Smooth muscle cell (in vitro differentiated cells): ENCODE data around the gene STX1B. TPM values are rescaled to one million over a fixed set of nuclear protein-coding genes. Genes with fewer than 3 reads are reported as not detected.

Experiments
- DNase-seq: peaks from one replicate; lab custom pipeline; 2025; ENCODE audit not compliant: unreplicated experiment; lab: John Stamatoyannopoulos, UW
- H2AFZ ChIP-seq: fragments of 200-600 bp; sonication (generic); 2 replicates; pipeline ENCODE4 v1.6.0; 2016; ENCODE audit warnings: antibody characterized with exemption, low read depth, mild to moderate bottlenecking
- H3F3A ChIP-seq: fragments of 200-600 bp; sonication (generic); 2 replicates; pipeline ENCODE4 v1.6.0; 2017; ENCODE audit warnings: antibody characterized with exemption, low read depth
- H3K27ac ChIP-seq: fragments of 200-600 bp; sonication (generic); 2 replicates; pipeline ENCODE4 v1.5.1; 2016; ENCODE audit warnings: low read depth, mild to moderate bottlenecking
- H3K27me3 ChIP-seq: fragments of 200-600 bp; sonication (generic); 2 replicates; pipeline ENCODE4 v1.6.1; 2016; ENCODE audit warnings: low read depth, mild to moderate bottlenecking
- H3K36me3 ChIP-seq: fragments of 200-600 bp; sonication (generic); 2 replicates; pipeline ENCODE4 v1.5.1; 2016; ENCODE audit warnings: low read depth
- H3K4me1 ChIP-seq: fragments of 200-600 bp; sonication (generic); 2 replicates; pipeline ENCODE4 v1.5.1; 2016; ENCODE audit warnings: low read depth
- H3K4me2 ChIP-seq: fragments of 200-600 bp; sonication (generic); 2 replicates; pipeline ENCODE4 v1.6.0; 2016; ENCODE audit warnings: mild to moderate bottlenecking
- H3K4me3 ChIP-seq: fragments of 200-600 bp; sonication (generic); 2 replicates; pipeline ENCODE4 v1.5.1; 2016; ENCODE audit warnings: mild to moderate bottlenecking
- H3K79me2 ChIP-seq: fragments of 200-600 bp; sonication (generic); 2 replicates; pipeline ENCODE4 v1.6.0; 2016; ENCODE audit warnings: low read depth, mild to moderate bottlenecking
- H3K9ac ChIP-seq: fragments of 200-600 bp; sonication (generic); 2 replicates; pipeline ENCODE4 v1.6.0; 2016; ENCODE audit warnings: low read depth
- H3K9me3 ChIP-seq: fragments of 200-600 bp; sonication (generic); replicated peaks from 2 replicates; pipeline ENCODE4 v1.5.1; 2016; ENCODE audit warnings: low read depth
- H4K20me1 ChIP-seq: fragments of 200-600 bp; sonication (generic); 2 replicates; pipeline ENCODE4 v1.6.0; 2016; ENCODE audit warnings: low read depth
- WGBS: methylation state at CpG from one replicate; pipeline ENCODE4 v1.1.7; 2016; ENCODE audit warnings: low lambda C conversion rate; 5-methylcytosine and 5-hydroxymethylcytosine counted together
- polyA plus RNA-seq: library from polyadenylated mRNA; unstranded; fragments of >200 nt; fragmentation: Nextera tagmentation; extraction: Ambion mirVana; gene quantifications from 2 replicates; pipeline ENCODE4 v1.2.1, GENCODE V29; 2016
- total RNA-seq: library from RNA; depleted of rRNA; stranded (reverse); fragments of >200 nt; gene quantifications from 2 replicates; pipeline ENCODE4 v1.2.3, GENCODE V29; 2014
- TF ChIP-seq, protein P1 (sequence below): fragments of 200-600 bp; sonication (generic); IDR thresholded peaks from 2 replicates; pipeline ENCODE4 v1.5.1; 2017; ENCODE audit warnings: borderline replicate concordance, mild to moderate bottlenecking, antibody characterized with exemption; ENCODE audit not compliant: insufficient read depth, poor library complexity, severe bottlenecking

Gene STX1B
- total and polyA plus RNA-seq, 2 experiments from 2014 or later, result 0.72 to 1.0 TPM

DNA sequence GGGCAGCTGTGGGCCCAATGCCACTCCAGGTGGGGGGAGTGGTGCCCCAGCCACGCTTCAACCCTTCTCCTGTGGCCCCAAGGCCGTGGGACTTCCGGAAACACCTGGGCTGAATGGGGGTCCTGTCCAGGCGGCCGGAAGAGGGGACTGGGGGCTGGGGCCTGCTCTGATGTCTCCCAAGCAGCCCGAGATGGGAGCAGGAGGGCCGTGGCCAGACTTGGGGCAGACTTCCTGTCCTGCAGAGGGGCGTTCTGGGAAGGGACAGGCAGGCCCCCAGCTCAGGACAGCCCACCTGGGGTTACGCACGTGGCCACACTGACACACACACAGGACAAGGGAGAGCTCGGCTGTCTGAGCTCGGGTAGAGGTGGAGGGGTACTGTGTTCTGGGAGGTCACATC is 20.3 kb downstream of the STX1B start:
- Histone ChIP-seq H3F3A (no peaks in the 10 kb centered on the region), H3K4me1 (peaks cover 4% of the 10 kb centered on the region), H3K4me3 (no peak overlapping the region), H3K79me2 (no peaks in the 10 kb centered on the region), H3K9me3 (no peaks in the 10 kb centered on the region), H2AFZ (no peak overlapping the region), H3K27ac (no peak overlapping the region), H3K36me3 (no peaks in the 10 kb centered on the region), H3K9ac (no peak overlapping the region), H4K20me1 (no peaks in the 10 kb centered on the region), H3K4me2 (no peak overlapping the region), H3K27me3 (no peaks in the 10 kb centered on the region)
- WGBS, result 86% methylated on average over 12 of the region's 12 CpGs
- no peak for DNase-seq
- TF ChIP-seq, protein P1, sequence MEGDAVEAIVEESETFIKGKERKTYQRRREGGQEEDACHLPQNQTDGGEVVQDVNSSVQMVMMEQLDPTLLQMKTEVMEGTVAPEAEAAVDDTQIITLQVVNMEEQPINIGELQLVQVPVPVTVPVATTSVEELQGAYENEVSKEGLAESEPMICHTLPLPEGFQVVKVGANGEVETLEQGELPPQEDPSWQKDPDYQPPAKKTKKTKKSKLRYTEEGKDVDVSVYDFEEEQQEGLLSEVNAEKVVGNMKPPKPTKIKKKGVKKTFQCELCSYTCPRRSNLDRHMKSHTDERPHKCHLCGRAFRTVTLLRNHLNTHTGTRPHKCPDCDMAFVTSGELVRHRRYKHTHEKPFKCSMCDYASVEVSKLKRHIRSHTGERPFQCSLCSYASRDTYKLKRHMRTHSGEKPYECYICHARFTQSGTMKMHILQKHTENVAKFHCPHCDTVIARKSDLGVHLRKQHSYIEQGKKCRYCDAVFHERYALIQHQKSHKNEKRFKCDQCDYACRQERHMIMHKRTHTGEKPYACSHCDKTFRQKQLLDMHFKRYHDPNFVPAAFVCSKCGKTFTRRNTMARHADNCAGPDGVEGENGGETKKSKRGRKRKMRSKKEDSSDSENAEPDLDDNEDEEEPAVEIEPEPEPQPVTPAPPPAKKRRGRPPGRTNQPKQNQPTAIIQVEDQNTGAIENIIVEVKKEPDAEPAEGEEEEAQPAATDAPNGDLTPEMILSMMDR, result no peak

GRCh38 chr16:30989469-30990047 is 20.9 kb downstream of the STX1B start:
- DNase-seq, result no peak
- Histone ChIP-seq H3F3A (no peaks in the 10 kb centered on the region), H2AFZ (no peak overlapping the region), H3K27me3 (no peaks in the 10 kb centered on the region), H4K20me1 (no peaks in the 10 kb centered on the region), H3K9ac (no peak overlapping the region), H3K4me3 (no peak overlapping the region), H3K36me3 (no peaks in the 10 kb centered on the region), H3K27ac (no peak overlapping the region), H3K79me2 (no peaks in the 10 kb centered on the region), H3K4me2 (no peak overlapping the region), H3K9me3 (no peaks in the 10 kb centered on the region), H3K4me1 (peaks cover 5% of the 10 kb centered on the region)
- TF ChIP-seq, protein P1, result no peak
- 94% methylated on average over 15 of the region's 23 CpGs for WGBS

- Histone ChIP-seq H3K79me2 (no peaks in the 10 kb centered on the region), H3K27me3 (no peaks in the 10 kb centered on the region), H3F3A (no peaks in the 10 kb centered on the region), H3K9me3 (no peaks in the 10 kb centered on the region), H4K20me1 (no peaks in the 10 kb centered on the region), H2AFZ (no peak overlapping the region), H3K4me2 (no peak overlapping the region), H3K36me3 (no peaks in the 10 kb centered on the region), H3K4me1 (peaks cover 5% of the 10 kb centered on the region), H3K4me3 (no peak overlapping the region), H3K9ac (no peak overlapping the region), H3K27ac (no peak overlapping the region)
- 94% methylated on average over 30 of the region's 30 CpGs for WGBS
- TF ChIP-seq, protein P1, result no peak
- DNase-seq, result no peak
Measured at GRCh38 chr16:30987581-30988190, 22.8 kb downstream of the STX1B start.
